ENCODE results near the gene PPP2R2B.

GRCh38 chr5:146560205-146560812 is 318.2 kb downstream of the PPP2R2B start:
- no peak for TF ChIP-seq CTCF (IDR thresholded peaks at IDR 0.05)
- TF ChIP-seq ZC3H11A (IDR thresholded peaks at IDR 0.05), result no peak
- TF ChIP-seq JUNB (IDR thresholded peaks at IDR 0.05), result no peak
- no peak for TF ChIP-seq RAD21 (conservative IDR thresholded peaks at IDR 0.05 in 1 of 2, IDR thresholded peaks at IDR 0.05 in 1 of 2)
- no peak for TF ChIP-seq SMC3 (IDR thresholded peaks at IDR 0.05)
- TF ChIP-seq EP300 (IDR thresholded peaks at IDR 0.05), result no peak
- no peak for TF ChIP-seq MAX (IDR thresholded peaks at IDR 0.05)
- TF ChIP-seq EHMT2 (IDR thresholded peaks at IDR 0.05; ENCODE audit: low read depth), result no peak
- no peak for TF ChIP-seq POLR2A (IDR thresholded peaks at IDR 0.05; ENCODE audit: low read length)
- TF ChIP-seq EHF (CRISPR knock-in tag; IDR thresholded peaks at IDR 0.05), result no peak
- TF ChIP-seq CBX8 (IDR thresholded peaks at IDR 0.05), result no peak
- no peak for TF ChIP-seq MYC (IDR thresholded peaks at IDR 0.05; ENCODE audit: borderline replicate concordance, low read length)
- TF ChIP-seq ATOH8 (CRISPR knock-in tag; IDR thresholded peaks at IDR 0.05; ENCODE audit: low read depth), result no peak
- TF ChIP-seq E2F6 (IDR thresholded peaks at IDR 0.05; ENCODE audit: borderline replicate concordance, low read depth), result no peak
